HepG2 (cell line): ENCODE measurements around the gene RMI2. TPM values are rescaled to one million over a fixed set of nuclear protein-coding genes. Genes with fewer than 3 reads are reported as not detected.

Experiments used
- FOXO4 ChIP-seq: sonication (generic); formaldehyde crosslinking; conservative IDR thresholded peaks from 2 replicates; pipeline ENCODE4 v1.8.1; 2023; ENCODE audit warnings: missing genetic modification reagents
- IRX3 ChIP-seq: sonication (generic); formaldehyde crosslinking; IDR thresholded peaks from 2 replicates; pipeline ENCODE4 v1.8.1; 2023; ENCODE audit warnings: mild to moderate bottlenecking, low read depth, missing genetic modification reagents, borderline replicate concordance
- SP4 ChIP-seq: sonication (generic); formaldehyde crosslinking; IDR thresholded peaks from 2 replicates; pipeline ENCODE4 v1.8.1; 2023; ENCODE audit warnings: mild to moderate bottlenecking, missing genetic modification reagents
- ZBTB46 ChIP-seq: sonication (generic); formaldehyde crosslinking; IDR thresholded peaks from 2 replicates; pipeline ENCODE4 v1.4.0; 2020; ENCODE audit warnings: mild to moderate bottlenecking, missing genetic modification reagents, borderline replicate concordance
- ZNF362 ChIP-seq: sonication (generic); formaldehyde crosslinking; IDR thresholded peaks from 2 replicates; pipeline ENCODE4 v1.4.0; 2020; ENCODE audit warnings: missing genetic modification reagents, mild to moderate bottlenecking, borderline replicate concordance
- ZNF556 ChIP-seq: sonication (generic); formaldehyde crosslinking; IDR thresholded peaks from 2 replicates; pipeline ENCODE4 v1.4.0; 2020; ENCODE audit warnings: mild to moderate bottlenecking, missing genetic modification reagents, borderline replicate concordance
- polyA plus RNA-seq, 8 experiments: library from polyadenylated mRNA; depleted of rRNA in 3 of 8; stranded (reverse) in 7 of 8; unstranded in 1 of 8; fragments of >200 nt; fragmentation: Illumina TruSeq in 4 of 8; extraction: Trizol in 4 of 8; gene quantifications; 2 replicates each; pipeline versions ENCODE4 v1.2.1 to v1.2.3, GENCODE V29; 2011 to 2016; ENCODE audit warnings: low read depth in 4 of 8, missing spikeins in 1 of 8, mixed read lengths in 1 of 8; ENCODE audit not compliant: insufficient read depth in 1 of 8
- total RNA-seq, 5 experiments: library from RNA; depleted of rRNA; stranded (reverse); fragments of >200 nt; fragmentation: Illumina TruSeq; extraction: Trizol; gene quantifications; 2 replicates each; pipeline ENCODE4 v1.2.3, GENCODE V29; 2016; ENCODE audit warnings: low read depth in 1 of 5

Gene RMI2
- total and polyA plus RNA-seq, 2 of the 13 experiments (the other 11 are each of a cell fraction or from before 2014, with no cell fraction given) = 24.5 to 55.7 TPM

- TF ChIP-seq IRX3 (CRISPR knock-in tag) (no peak), SP4 (peak; percentile 25; the same call in 1 of the 2 replicates), ZNF362 (CRISPR knock-in tag) (no peak), ZBTB46 (CRISPR knock-in tag) (0 out of 2 replicates have a peak, but pooled peaks have one; percentile 39), ZNF556 (CRISPR knock-in tag) (0 out of 2 replicates have a peak, but pooled peaks have one; percentile 11), FOXO4 (CRISPR knock-in tag) (0 out of 2 replicates have a peak, but pooled peaks have one; percentile 87)
- TF ChIP-seq, all 625 proteins: peak for 7
Measured at GRCh38 chr16:11394593-11394960, 49.3 kb downstream of the RMI2 start (continued).
